ENCODE measurements around the gene MARCHF3. TPM values are rescaled to one million over a fixed set of nuclear protein-coding genes. Genes with fewer than 3 reads are reported as not detected.

The MARCHF3 gene
- total RNA-seq, 1 donor from 2014 or later = 3.1 TPM

DNA sequence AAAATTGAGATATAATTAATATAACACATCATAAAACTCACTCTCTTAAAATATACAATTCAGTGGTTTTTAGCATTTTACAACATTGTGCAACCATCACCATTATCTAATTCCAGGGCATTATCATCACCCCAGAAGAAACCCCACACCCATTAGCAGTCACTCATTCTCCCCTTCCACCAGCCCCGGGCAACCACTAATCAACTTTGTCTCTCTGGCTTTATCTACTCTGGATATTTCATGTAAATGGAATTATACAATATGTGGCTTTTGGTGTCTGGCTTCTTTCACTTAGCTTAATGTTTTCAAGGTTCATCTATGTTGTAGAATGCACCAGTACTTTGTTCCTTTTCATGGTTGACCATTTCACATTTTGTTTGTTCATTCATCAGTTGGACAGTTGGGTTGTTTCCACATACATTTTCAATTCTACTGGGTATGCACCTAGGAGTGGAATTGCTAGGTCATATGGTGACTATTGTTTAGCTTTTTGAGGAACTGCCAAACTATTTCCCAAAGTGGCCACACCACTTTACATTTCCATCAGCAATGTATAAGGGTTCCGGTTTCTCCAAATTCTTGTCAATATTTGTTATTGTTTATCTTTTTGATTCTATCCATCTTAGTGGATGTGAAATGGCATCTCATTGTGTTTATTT, 62.4 kb downstream of the MARCHF3 start:
- DNase-seq (ENCODE audit: low read depth, low spot score) = no peak
- Mint-ChIP-seq H3K27me3 (ENCODE audit: low read depth) (no peaks in the 10 kb centered on the region), H3K4me1 (no peaks in the 10 kb centered on the region), H3K27ac (ENCODE audit: unreplicated experiment) (no peak overlapping the region), H3K4me3 (no peak overlapping the region), H3K36me3 (ENCODE audit: low read depth) (no peaks in the 10 kb centered on the region), H3K9me3 (no peaks in the 10 kb centered on the region)
- TF ChIP-seq, protein P1, sequence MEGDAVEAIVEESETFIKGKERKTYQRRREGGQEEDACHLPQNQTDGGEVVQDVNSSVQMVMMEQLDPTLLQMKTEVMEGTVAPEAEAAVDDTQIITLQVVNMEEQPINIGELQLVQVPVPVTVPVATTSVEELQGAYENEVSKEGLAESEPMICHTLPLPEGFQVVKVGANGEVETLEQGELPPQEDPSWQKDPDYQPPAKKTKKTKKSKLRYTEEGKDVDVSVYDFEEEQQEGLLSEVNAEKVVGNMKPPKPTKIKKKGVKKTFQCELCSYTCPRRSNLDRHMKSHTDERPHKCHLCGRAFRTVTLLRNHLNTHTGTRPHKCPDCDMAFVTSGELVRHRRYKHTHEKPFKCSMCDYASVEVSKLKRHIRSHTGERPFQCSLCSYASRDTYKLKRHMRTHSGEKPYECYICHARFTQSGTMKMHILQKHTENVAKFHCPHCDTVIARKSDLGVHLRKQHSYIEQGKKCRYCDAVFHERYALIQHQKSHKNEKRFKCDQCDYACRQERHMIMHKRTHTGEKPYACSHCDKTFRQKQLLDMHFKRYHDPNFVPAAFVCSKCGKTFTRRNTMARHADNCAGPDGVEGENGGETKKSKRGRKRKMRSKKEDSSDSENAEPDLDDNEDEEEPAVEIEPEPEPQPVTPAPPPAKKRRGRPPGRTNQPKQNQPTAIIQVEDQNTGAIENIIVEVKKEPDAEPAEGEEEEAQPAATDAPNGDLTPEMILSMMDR (conservative IDR thresholded peaks at IDR 0.05) = no peak

DNA sequence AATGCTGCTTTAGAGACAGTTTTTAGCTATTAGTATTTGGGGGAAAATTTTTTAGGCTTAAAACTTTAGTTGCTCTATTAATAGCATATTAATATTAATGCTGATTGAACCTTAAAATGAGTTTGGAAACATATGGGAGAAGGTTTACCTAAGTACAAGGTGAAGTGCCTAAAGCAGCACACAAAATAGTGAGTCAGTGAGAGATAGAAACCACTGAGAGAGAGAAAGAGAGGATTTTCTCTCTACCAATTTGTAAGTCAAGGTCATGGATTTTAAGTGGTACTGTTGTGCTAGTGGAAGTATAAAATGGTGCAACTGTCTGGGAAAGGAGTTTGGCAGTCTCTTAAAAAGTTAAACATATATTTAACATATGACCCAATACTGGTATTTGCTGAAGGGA, 64.9 kb downstream of the MARCHF3 start:
- no peaks in the 10 kb centered on the region for H3K9me3 Mint-ChIP-seq
- no peak for DNase-seq (ENCODE audit: low read depth, low spot score)

DNA sequence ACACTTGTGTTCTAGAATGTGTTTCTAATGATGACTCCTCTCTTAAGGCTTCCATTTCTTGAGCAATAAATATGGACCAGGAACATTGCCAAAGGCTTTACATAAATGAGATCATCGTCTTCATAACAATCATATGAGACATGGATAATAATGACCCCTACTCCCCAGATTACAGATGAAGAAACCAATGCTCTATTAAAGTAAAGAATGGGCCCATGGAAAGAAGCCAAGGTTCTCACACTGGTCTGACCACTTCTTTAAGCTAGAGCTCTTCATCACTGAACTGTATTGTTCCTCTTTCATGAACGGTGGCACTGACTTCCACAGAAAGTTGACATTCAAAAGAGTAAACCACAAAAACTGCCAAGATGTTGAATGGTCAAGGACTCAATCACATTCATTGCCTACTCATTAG, 65.3 kb downstream of the MARCHF3 start:
- Mint-ChIP-seq H3K36me3 (ENCODE audit: low read depth) (no peaks in the 10 kb centered on the region), H3K27me3 (ENCODE audit: low read depth) (no peaks in the 10 kb centered on the region), H3K4me1 (no peaks in the 10 kb centered on the region), H3K4me3 (no peak overlapping the region), H3K9me3 (no peaks in the 10 kb centered on the region), H3K27ac (ENCODE audit: unreplicated experiment) (no peak overlapping the region)
- DNase-seq (ENCODE audit: low read depth, low spot score) = no peak
- TF ChIP-seq, protein P1 (conservative IDR thresholded peaks at IDR 0.05) = no peak

More for the DNA sequence above, 64.9 kb downstream of the MARCHF3 start:
- Mint-ChIP-seq H3K27ac (ENCODE audit: unreplicated experiment) (no peak overlapping the region), H3K4me1 (no peaks in the 10 kb centered on the region), H3K4me3 (no peak overlapping the region), H3K36me3 (ENCODE audit: low read depth) (no peaks in the 10 kb centered on the region), H3K27me3 (ENCODE audit: low read depth) (no peaks in the 10 kb centered on the region)
- TF ChIP-seq, protein P1 (conservative IDR thresholded peaks at IDR 0.05) = no peak

DNA sequence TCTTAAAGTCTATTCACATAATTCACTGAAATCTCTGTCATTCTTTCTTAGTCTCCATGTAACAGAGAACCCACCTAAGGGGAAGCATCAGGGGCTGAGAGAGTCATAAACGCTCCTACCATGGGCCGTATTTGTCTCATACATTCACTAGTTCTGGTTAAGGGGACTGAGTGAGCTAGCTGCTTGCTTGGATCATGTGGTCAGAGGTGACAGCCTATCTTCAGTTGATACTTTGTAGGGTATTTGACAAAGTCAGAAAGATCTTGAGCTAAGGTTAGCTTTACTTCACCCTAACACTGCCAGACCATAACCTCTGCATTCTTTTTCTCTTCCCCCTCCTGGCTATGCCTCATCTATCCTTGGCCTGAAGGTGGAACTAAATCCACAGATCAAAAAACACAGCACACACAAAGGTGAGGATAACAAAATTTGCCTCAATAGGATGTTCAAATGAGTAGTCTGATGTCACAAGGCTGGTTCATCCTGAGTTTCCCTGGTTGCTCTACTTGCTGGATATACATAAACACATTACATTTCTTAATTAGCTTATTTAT, 66.5 kb downstream of the MARCHF3 start:
- Mint-ChIP-seq H3K4me3 (no peak overlapping the region), H3K27ac (ENCODE audit: unreplicated experiment) (no peak overlapping the region), H3K36me3 (ENCODE audit: low read depth) (no peaks in the 10 kb centered on the region), H3K27me3 (ENCODE audit: low read depth) (no peaks in the 10 kb centered on the region), H3K9me3 (no peaks in the 10 kb centered on the region), H3K4me1 (no peaks in the 10 kb centered on the region)
- DNase-seq (ENCODE audit: low read depth, low spot score) = no peak
- TF ChIP-seq, protein P1 (conservative IDR thresholded peaks at IDR 0.05) = no peak

DNA sequence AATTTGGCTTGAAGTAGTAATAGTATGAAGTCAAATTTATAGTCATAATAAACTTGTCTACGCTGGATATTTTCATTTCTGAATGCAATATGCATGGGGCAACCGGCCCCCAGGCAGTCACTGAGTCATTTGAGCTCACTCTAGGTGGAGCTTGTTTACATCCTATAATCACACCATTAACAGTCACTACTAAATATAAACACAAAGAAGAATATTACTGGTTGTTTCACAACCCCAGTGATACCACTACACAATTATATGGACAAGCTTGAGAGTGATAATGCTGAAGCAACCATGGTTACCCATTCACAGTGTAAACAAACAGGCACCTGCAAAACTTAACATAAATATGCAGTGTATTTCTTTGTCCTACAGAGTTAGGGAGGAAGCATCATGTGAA, 68.7 kb downstream of the MARCHF3 start:
- Mint-ChIP-seq H3K27ac (ENCODE audit: unreplicated experiment) (no peak overlapping the region), H3K9me3 (no peaks in the 10 kb centered on the region), H3K4me3 (no peak overlapping the region), H3K4me1 (no peaks in the 10 kb centered on the region), H3K27me3 (ENCODE audit: low read depth) (no peaks in the 10 kb centered on the region), H3K36me3 (ENCODE audit: low read depth) (no peaks in the 10 kb centered on the region)
- DNase-seq (ENCODE audit: low read depth, low spot score) = no peak
- TF ChIP-seq, protein P1 (conservative IDR thresholded peaks at IDR 0.05) = no peak
